HG03457 (cell line): ENCODE results near the gene TAF3.
"Not testable (repeated sequence)": the region's sequence is repeated elsewhere in the genome, so short reads cannot be mapped to it uniquely, and the experiment has no call there.

Experiments used
- ATAC-seq: cut with Tn5 transposase; IDR thresholded peaks from one replicate; pipeline ENCODE4 v1.9.1; 2021; ENCODE audit warnings: moderate number of reproducible peaks; ENCODE audit not compliant: unreplicated experiment

Gene TAF3

DNA sequence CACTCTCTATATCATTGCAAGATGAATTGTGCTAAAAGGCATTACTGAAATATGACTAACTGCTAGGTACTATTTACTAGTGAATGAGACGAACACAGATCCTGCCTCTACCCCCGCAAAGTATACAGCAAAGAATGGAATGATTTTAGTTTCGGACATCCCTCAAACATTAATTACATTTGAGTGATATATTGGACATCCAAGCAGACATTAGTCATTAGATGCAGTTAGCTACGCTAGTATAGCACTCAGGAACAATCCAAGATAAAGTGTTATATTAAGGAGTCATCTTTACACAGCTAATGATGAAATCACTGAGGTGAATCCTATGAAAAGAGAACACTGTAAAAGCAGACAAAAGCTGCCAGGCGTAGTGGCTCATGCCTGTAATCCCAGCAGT lies 7.3 kb upstream of the TAF3 start:
- ATAC-seq, result no peak

- ATAC-seq, result not testable (repeated sequence)
Observed at GRCh38 chr10:7811743-7812142, 6.6 kb upstream of the TAF3 start.

DNA sequence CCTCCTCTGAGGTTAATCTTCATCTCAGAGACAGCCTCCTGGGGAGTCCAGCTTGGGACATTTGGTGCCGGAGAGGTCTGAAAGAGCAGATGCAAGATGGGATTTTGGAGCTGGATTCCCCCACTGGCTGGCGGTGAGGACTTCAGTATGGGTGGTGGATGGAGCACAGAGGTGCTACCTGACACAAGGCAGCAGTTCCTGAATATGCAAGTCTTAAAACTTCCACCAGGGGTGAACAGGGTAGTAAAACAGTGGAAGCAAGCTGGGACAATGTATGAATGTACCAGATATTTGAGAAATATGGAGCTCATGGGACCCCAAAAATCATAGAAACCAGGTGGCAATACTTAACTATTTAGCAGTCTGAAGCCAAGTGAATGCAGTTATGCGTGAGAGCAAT lies 4.8 kb upstream of the TAF3 start:
- ATAC-seq, result no peak

DNA sequence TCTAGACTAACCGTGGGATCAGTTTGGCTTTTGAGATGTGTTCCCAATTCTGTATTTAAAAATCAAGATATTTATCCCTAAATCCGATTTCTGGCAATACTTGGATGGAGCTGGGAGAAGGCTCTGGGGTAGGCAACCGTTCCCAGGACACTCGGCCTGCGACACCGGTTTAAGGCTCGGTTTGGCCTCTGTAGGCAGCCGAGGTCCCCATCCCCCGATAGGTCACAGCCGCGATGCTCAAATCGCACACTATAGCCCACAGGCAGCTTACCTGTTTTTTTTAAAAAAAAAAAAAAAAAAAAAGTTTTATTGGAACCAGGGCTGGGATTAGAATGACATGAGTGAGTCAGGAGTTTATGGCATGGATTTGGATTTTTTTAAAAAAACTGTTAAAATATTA lies 729 bp upstream of the TAF3 start:
- no peak for ATAC-seq

DNA sequence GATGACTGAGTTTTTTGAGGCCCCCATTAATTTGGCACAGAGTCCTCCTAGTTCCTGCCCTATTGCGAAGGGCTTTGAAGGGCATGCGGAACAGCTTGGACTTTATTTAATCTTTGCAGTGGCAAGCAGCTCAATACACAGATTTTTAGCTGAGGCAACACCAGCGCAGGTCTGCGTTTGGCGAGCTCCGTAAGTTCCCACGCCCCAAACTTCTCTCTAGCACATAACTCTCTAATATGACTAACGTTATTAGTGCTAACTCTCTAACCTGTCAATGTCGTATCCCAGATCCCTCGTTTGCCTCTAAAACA lies 366 bp upstream of the TAF3 start:
- peak; percentile 2 for ATAC-seq

- ATAC-seq, result no peak
Observed at GRCh38 chr10:7819121-7819460, 786 bp downstream of the TAF3 start.

- ATAC-seq, result no peak
Observed at GRCh38 chr10:7824251-7824650, 5.9 kb downstream of the TAF3 start.

DNA sequence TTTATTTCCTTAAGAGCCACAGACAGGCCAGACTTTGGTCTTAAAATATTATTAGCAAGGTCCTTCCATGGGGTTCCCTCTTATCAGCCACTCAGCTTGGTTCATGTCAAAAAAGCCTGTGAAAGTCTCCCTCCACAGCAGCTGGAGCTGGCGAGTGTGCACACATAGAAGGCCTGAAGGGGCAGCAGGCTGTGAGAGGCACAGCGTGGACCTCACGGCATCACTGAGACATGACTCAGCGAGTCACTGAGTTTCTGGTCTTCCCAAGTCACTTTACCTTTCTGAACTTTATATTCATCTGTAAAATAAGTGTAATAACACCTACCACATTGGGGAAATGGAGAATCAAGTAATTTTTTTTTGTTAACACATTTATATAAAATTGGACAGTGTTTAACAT lies 8.7 kb downstream of the TAF3 start:
- ATAC-seq, result no peak

- no peak for ATAC-seq
Observed at GRCh38 chr10:7829289-7829834, 11.1 kb downstream of the TAF3 start.

DNA sequence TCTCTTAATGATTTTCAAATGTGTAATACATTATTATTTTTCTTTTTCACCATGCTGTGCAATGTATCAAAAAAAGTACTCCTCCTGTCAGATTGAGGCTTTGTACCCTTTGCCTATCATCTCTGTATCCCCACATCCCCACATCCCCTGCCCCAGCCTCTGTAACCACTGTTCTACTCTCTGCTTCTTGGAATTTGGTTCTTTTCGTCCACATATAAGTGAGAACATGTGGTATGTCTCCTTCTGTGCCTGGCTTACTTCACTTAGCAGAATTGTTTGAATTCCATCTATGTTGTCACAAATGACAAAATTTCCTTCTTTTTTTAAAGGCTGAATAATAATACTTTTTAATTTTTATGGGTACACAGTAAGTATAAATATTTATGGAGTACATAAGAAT lies 13.8 kb downstream of the TAF3 start:
- ATAC-seq, result no peak

DNA sequence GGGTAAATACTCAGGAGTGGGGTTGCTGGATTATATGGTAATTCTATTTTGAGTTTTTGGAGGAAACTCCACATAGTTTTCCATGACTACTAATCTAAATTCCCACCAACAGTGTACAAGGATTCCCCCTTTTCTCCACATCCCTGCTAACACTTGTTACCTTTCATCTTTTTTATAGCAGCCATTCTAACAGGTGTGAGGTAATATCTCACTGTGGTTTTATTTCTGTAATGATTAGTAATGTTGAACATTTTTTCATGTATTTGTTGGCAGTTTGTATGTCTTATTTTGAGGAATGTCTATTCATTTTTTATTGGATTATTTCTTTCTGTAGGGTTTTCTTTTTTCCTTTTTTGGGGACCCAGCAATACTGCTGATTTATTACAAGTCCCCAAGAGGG lies 14.9 kb downstream of the TAF3 start:
- no peak for ATAC-seq

- no peak for ATAC-seq
Observed at GRCh38 chr10:7834262-7834661, 16.0 kb downstream of the TAF3 start.

DNA sequence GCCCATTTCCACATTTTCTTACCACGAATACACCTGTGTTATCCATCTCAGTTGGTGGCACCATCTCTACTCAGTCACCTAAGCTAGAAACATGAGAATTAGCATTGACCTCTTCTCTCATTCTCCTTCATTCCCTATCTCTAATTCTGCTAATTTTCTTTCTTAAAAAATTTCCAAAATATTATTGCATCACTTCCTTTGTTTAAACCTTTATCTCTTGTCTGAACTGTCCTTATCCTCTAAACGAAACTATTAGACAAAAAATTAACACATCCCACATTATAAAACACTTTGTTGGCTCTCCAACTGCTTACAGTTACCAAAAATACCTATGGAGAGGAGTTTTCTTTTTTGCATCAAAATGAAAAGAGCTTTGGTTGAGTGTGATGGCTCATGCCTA lies 18.3 kb downstream of the TAF3 start:
- no peak for ATAC-seq

DNA sequence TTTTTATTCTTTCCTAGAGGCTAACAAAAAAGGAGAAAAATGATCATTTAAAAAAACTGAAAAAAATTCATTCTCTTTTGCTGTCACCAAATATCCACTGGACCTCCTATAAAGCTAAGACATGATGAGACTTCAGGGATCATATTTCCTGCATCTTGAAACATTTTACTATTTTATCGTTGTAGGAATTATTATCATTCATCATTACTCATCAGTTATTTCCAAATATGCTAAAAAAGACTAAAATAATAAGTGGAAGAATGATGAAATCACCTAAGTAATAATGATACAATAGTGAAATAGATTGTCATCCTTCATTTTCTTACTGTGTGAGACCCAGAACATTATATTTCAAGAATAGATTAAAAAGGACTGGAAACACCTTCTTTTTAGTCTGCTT lies 28.3 kb downstream of the TAF3 start:
- ATAC-seq, result no peak

DNA sequence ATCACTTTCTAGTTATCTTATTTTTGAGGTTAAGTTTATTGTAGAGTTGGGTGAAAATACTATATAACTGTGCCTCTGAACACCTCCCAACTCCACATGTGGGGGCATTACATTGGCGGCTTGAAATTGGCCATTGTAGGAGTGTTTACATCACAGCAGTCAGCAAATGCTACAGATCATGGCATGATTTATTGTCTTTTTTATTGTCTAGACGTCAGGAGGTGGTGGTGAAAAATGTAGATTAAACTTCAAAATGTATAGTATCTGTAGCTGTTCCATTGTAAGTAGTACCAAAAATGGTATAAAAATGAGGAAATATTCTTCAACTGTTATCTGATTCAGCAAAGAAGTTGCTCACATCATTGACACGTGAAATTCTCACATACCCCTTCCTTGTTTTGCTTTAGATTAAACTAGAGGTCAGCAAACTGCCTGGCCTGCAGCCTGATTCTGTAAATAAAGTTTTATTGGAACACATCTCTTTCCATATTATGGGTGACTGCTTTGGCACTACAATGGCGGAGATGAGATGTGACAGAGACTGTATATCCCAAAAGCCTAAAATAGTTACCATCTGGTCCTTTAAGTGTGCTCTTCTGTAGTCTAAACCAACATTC lies 35.0 kb downstream of the TAF3 start:
- no peak for ATAC-seq

GRCh38 chr10:7853890-7854289 lies 35.6 kb downstream of the TAF3 start:
- ATAC-seq, result no peak

GRCh38 chr10:7855205-7855604 lies 36.9 kb downstream of the TAF3 start:
- ATAC-seq, result no peak

DNA sequence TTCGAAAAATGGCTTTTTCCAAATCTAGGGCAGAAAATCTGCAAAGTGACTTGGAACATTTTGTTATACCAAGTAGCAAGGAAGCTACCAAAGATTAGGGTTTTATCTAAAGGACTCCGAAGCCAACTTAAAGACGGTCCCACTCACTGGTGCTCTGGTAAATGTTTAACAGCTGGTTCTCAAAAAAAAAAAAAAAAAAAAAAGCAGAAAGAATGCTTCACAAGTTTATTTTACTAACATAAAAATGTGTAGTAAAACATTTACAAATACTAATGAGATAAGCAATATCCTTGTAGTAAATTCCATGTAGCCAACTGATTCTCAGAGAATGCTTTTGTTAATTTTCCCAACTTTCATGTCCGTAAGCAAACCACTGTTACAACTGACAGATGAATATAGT lies 38.4 kb downstream of the TAF3 start:
- no peak for ATAC-seq

GRCh38 chr10:7857262-7857661 lies 39.0 kb downstream of the TAF3 start:
- ATAC-seq, result no peak

DNA sequence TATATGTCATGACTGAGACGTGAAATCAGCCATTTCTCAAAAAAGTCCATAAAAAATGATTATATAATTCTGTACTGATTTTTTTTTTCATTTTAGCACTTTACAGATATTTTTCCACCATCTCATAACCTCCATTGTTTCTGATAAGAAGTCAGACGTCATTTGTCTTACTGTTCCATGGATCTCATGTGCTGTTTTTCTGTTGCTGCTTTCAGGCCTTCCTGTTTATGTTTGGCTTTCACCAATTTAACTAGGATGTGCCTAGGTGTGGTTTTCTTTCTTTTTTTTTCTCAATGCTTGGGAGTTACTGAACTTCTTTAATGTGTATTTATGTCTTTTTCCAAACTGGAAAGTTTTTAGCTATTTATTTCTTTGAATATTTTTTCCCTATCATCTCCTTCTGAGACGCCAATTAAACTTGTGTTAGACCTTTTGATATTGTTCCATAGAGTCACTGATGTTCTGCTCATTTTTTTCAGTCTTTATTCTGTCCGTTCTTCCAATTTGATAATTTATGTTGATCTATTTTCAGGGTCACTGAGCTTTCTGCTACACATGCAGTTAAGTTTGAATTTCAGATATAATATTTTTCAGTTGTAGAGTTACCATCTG lies 43.3 kb downstream of the TAF3 start:
- ATAC-seq, result no peak

- no peak for ATAC-seq
Observed at GRCh38 chr10:7862121-7862514, 43.8 kb downstream of the TAF3 start.

DNA sequence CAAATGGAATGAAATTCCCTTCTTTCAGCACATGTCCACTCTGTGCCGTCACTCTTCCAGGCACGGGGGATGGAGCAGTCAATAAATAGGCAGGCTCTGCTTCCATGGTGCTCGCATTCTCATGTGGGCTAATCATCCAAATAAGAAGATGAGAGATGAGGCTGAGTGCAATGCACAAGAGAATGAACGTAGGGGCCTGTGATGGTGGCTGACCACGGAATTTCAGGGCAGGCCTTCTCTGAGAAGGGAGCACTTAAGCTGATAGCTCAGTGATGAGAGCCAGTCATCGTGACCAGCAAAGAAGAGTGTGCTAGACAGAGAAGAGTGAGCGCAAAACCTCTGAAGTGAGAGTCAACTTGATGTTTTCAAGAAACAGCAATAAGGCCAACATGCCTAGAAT lies 47.9 kb downstream of the TAF3 start:
- ATAC-seq, result no peak

DNA sequence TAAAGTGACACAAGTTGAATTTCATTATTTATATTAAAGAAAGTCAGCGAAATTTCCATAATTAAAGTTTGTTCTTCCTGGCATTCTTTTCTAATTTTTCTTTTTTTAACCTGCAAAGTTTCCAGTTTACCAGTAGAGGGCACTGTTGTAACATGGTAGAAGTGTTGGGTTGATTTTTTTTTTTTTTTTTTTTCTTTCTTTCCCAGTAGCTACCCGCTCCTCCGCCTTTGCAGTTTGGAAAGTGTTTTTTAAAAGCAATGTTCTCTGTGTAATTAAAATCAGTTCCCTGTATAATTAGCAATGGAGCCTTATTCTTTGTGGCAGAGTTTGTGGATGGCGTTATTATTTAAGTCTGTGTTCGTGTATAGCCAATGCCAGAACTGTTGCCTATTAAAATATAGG lies 53.7 kb downstream of the TAF3 start:
- ATAC-seq, result no peak
